Uterine smooth muscle cell (primary cell): Measurements from ENCODE around the gene OR4L1. TPM values are rescaled to one million over a fixed set of nuclear protein-coding genes. Genes with fewer than 3 reads are reported as not detected.

Experiments used
- total RNA-seq: library from RNA; depleted of rRNA; stranded (reverse); fragments of >200 nt; gene quantifications from 2 replicates; pipeline ENCODE4 v1.2.3, GENCODE V29; 2014

The OR4L1 gene, protein sequence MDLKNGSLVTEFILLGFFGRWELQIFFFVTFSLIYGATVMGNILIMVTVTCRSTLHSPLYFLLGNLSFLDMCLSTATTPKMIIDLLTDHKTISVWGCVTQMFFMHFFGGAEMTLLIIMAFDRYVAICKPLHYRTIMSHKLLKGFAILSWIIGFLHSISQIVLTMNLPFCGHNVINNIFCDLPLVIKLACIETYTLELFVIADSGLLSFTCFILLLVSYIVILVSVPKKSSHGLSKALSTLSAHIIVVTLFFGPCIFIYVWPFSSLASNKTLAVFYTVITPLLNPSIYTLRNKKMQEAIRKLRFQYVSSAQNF
- total RNA-seq: not detected in 2 replicates

GRCh38 chr14:20059745-20060144, at the start of gene OR4L1:
TSS of gene OR4L1 (plus strand) at chr14:20060045. CDS start at chr14:20060045, 0 bp downstream.

GRCh38 chr14:20019257-20019865, 40.5 kb upstream of the OR4L1 start, which contains the start of gene OR4K14:
TSS of gene OR4K14 (minus strand) at chr14:20019307. CDS start at chr14:20015193, 4,114 bp downstream.

GRCh38 chr14:20035938-20036337, 23.9 kb upstream of the OR4L1 start, which contains the start of gene OR4K13:
TSS of gene OR4K13 (minus strand) at chr14:20036038. CDS start at chr14:20034758, 1,280 bp downstream.

DNA sequence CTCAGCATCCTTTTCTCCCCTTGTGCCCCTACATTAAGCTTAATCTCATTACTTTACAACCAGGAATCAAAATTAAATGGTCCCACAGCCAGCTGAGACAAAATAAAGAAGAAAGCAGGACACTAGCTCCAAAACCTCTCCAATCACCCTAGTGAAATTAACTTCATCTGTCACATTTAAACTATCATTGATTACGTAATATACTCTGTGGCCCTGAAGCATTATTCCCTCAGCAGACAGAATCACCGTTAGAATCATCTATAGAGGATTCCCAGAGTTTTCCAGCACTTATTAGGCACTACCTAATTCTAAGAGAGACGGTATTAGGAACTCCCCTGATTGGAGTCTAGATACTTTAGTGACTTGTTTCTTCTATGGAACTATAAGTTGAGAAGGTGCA, 50.6 kb downstream of the OR4L1 start, which contains the start of gene OR4K17:
TSS of gene OR4K17 (plus strand) at position 302 of the 400 bp plus-strand sequence. CDS start 6,761 bp downstream, outside the sequence.

Other genes starting within 250 kb of the OR4L1 start
- not detected in 2 replicates for gene OR4K2, start 184.9 kb upstream of the OR4L1 start, total RNA-seq
- gene OR4K5, start 139.4 kb upstream of the OR4L1 start, total RNA-seq: not detected in 2 replicates
- 0.12 TPM in 1 of 2 replicates, not detected in the other for gene OR4K1, start 129.1 kb upstream of the OR4L1 start, total RNA-seq
- gene OR4K15, start 84.5 kb upstream of the OR4L1 start, total RNA-seq: not detected in 2 replicates
- gene OR4Q2, start 57.9 kb upstream of the OR4L1 start, total RNA-seq: not detected in 2 replicates
- not detected in 2 replicates for gene OR4K14, start 40.7 kb upstream of the OR4L1 start, total RNA-seq
- gene OR4K13, start 24.0 kb upstream of the OR4L1 start, total RNA-seq: not detected in 2 replicates
- not detected in 2 replicates for gene OR4K17, start 50.7 kb downstream of the OR4L1 start, total RNA-seq
- gene OR4N5, start 78.8 kb downstream of the OR4L1 start, total RNA-seq: not detected in 2 replicates
- not detected in 2 replicates for gene OR11G2, start 130.9 kb downstream of the OR4L1 start, total RNA-seq
- not detected in 2 replicates for gene OR11H6, start 163.7 kb downstream of the OR4L1 start, total RNA-seq
- gene OR11H7, start 168.9 kb downstream of the OR4L1 start, total RNA-seq: not detected in 2 replicates
- gene OR11H4, start 179.2 kb downstream of the OR4L1 start, total RNA-seq: not detected in 2 replicates
- gene TTC5, start 245.9 kb downstream of the OR4L1 start, total RNA-seq: 25.2 and 26.2 TPM in 2 replicates